Keratinocyte (primary cell): ENCODE measurements around the gene S100A9.

Source experiments
- CTCF ChIP-seq, 3 experiments: IDR thresholded peaks in 1 of 3; conservative IDR thresholded peaks in 1 of 3; optimal IDR thresholded peaks in 1 of 3; 2 replicates in 2 of 3; 3 replicates in 1 of 3; pipeline versions ENCODE3 to v1.5.1; 2011; ENCODE audit warnings: low read length in 3 of 3, mild to moderate bottlenecking in 3 of 3, moderate library complexity in 2 of 3, control low read depth in 1 of 3, inconsistent platforms in 1 of 3; ENCODE audit not compliant: insufficient read depth in 2 of 3; ENCODE audit errors: extremely low read depth in 1 of 3
- EZH2 ChIP-seq: IDR thresholded peaks from one replicate; pipeline ENCODE4 v1.6.1; 2012; ENCODE audit warnings: inconsistent platforms, mild to moderate bottlenecking, low read length, moderate library complexity

GRCh38 chr1:153348511-153349362, 8.9 kb upstream of the S100A9 start, which contains the start of gene PGLYRP4:
- TF ChIP-seq CTCF (optimal IDR thresholded peaks at IDR 0.05 in 1 of 3, IDR thresholded peaks at IDR 0.05 in 1 of 3, conservative IDR thresholded peaks at IDR 0.05 in 1 of 3; ENCODE audit: extremely low read depth in 1 of 3, insufficient read depth in 2 of 3, low read length in 3 of 3) (peak in 1 of 3 experiments; percentile 6), EZH2 (no peak)
